PC-3 (cell line): Measurements from ENCODE around the gene PLK3. TPM values are rescaled to one million over a fixed set of nuclear protein-coding genes. Genes with fewer than 3 reads are reported as not detected.

Experiments used
- ATAC-seq: fragments of 200-7000 bp; cut with Tn5 transposase; 2 replicates; pipeline ENCODE4 v1.9.1; 2020; ENCODE audit warnings: mild to moderate bottlenecking, moderate library complexity
- BruUV-seq: library from RNA; stranded (reverse); fragments of 400-500 nt; replicated peaks from 2 replicates; lab custom pipeline; 2021; lab: Mats Ljungman, UMichigan
- CTCF ChIA-PET: fragments of 300-600 bp; sonication (Branson Sonifier 250); formaldehyde crosslinking; loops from one replicate; lab custom pipeline; 2022; ENCODE audit warnings: antibody characterized with exemption; lab: Charles Lee
- POLR2A ChIA-PET: fragments of 300-600 bp; sonication (Branson Sonifier 250); formaldehyde crosslinking; loops from one replicate; lab custom pipeline; 2022; ENCODE audit warnings: antibody characterized with exemption; ENCODE audit not compliant: unreplicated experiment; lab: Charles Lee
- DNase-seq: peaks from one replicate; pipeline ENCODE4 v3.0.0-alpha.2; 2015
- H2AFZ ChIP-seq: fragments of 300-600 bp; sonication (generic); 2 replicates; pipeline ENCODE4 v1.6.0; 2016; ENCODE audit warnings: antibody characterized with exemption, low read length
- H3F3A ChIP-seq: fragments of 300-600 bp; sonication (generic); one replicate; pipeline ENCODE4 v1.6.0; 2017; ENCODE audit warnings: antibody characterized with exemption, low read length, control low read depth, mild to moderate bottlenecking; ENCODE audit not compliant: unreplicated experiment
- H3K27ac ChIP-seq: fragments of 300-600 bp; sonication (generic); 2 replicates; pipeline ENCODE4 v1.5.1; 2016; ENCODE audit warnings: mild to moderate bottlenecking, low read length
- H3K27me3 ChIP-seq: fragments of 300-600 bp; sonication (generic); 2 replicates; pipeline ENCODE4 v1.6.1; 2016; ENCODE audit warnings: low read length, mixed read lengths
- H3K36me3 ChIP-seq: fragments of 300-600 bp; sonication (generic); 2 replicates; pipeline ENCODE4 v1.6.1; 2016; ENCODE audit warnings: low read depth, mixed run types, low read length, mixed read lengths
- H3K4me1 ChIP-seq: fragments of 300-600 bp; sonication (generic); 2 replicates; pipeline ENCODE4 v1.5.1; 2016; ENCODE audit warnings: low read length; ENCODE audit not compliant: insufficient read depth
- H3K4me2 ChIP-seq: fragments of 300-600 bp; sonication (generic); 2 replicates; pipeline ENCODE4 v1.6.0; 2016; ENCODE audit warnings: low read length
- H3K4me3 ChIP-seq: fragments of 300-600 bp; sonication (generic); 2 replicates; pipeline ENCODE4 v1.5.1; 2016; ENCODE audit warnings: mild to moderate bottlenecking, low read length, mixed read lengths
- H3K79me2 ChIP-seq: fragments of 300-600 bp; sonication (generic); 2 replicates; pipeline ENCODE4 v1.6.1; 2017; ENCODE audit warnings: low read length, mixed read lengths
- H3K9ac ChIP-seq: fragments of 300-600 bp; sonication (generic); 2 replicates; pipeline ENCODE4 v1.6.0; 2016; ENCODE audit warnings: mild to moderate bottlenecking, low read length
- H3K9me2 ChIP-seq: fragments of 300-600 bp; sonication (generic); replicated peaks from 2 replicates; pipeline ENCODE4 v1.6.1; 2016; ENCODE audit warnings: mixed run types, low read length, mixed read lengths
- H3K9me3 ChIP-seq: fragments of 300-600 bp; sonication (generic); 2 replicates; pipeline ENCODE4 v1.6.1; 2016; ENCODE audit warnings: low read length, mixed read lengths
- H4K20me1 ChIP-seq: fragments of 300-600 bp; sonication (generic); 2 replicates; pipeline ENCODE4 v1.6.1; 2016; ENCODE audit warnings: low read length, mixed read lengths
- EZH2 ChIP-seq: fragments of 300-600 bp; sonication (generic); IDR thresholded peaks from one replicate; pipeline ENCODE4 v1.6.1; 2017; ENCODE audit warnings: antibody characterized with exemption, mild to moderate bottlenecking, low read length; ENCODE audit not compliant: unreplicated experiment
- EZH2phosphoT487 ChIP-seq: fragments of 300-600 bp; sonication (generic); IDR thresholded peaks from 2 replicates; pipeline ENCODE4 v1.6.1; 2018; ENCODE audit warnings: mild to moderate bottlenecking, antibody characterized with exemption, low read length, borderline replicate concordance
- intact Hi-C: fragments of 100-400 bp; cut with micrococcal nuclease; formaldehyde crosslinking; loops from 2 replicates; pipeline ENCODE4 v1.9.0; 2023
- total RNA-seq: library from RNA; depleted of rRNA; stranded (reverse); fragments of >200 nt; gene quantifications from 2 replicates; pipeline ENCODE4 v1.2.3, GENCODE V29; 2014
- TF ChIP-seq, protein P1 (sequence below): fragments of 300-600 bp; sonication (generic); conservative IDR thresholded peaks from 2 replicates; pipeline ENCODE4 v1.5.1; 2017; ENCODE audit warnings: antibody characterized with exemption, low read depth, mild to moderate bottlenecking, low read length

The PLK3 gene
- total RNA-seq, 1 experiment from 2014 or later: 44.0 TPM

GRCh38 chr1:44775078-44775929 is 24.9 kb upstream of the PLK3 start, which contains the start of gene RPS8:
Gene RPS8 (plus strand): TSS chr1:44775540. CDS start chr1:44775597, 57 bp downstream.
- TF ChIP-seq, protein P1, sequence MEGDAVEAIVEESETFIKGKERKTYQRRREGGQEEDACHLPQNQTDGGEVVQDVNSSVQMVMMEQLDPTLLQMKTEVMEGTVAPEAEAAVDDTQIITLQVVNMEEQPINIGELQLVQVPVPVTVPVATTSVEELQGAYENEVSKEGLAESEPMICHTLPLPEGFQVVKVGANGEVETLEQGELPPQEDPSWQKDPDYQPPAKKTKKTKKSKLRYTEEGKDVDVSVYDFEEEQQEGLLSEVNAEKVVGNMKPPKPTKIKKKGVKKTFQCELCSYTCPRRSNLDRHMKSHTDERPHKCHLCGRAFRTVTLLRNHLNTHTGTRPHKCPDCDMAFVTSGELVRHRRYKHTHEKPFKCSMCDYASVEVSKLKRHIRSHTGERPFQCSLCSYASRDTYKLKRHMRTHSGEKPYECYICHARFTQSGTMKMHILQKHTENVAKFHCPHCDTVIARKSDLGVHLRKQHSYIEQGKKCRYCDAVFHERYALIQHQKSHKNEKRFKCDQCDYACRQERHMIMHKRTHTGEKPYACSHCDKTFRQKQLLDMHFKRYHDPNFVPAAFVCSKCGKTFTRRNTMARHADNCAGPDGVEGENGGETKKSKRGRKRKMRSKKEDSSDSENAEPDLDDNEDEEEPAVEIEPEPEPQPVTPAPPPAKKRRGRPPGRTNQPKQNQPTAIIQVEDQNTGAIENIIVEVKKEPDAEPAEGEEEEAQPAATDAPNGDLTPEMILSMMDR: no peak
- no peak for TF ChIP-seq EZH2
- no peak for TF ChIP-seq EZH2phosphoT487
- Histone ChIP-seq H3K27ac (peak within 1 kb of the TSS; percentile 63), H3K27me3 (no peaks in the 10 kb centered on the region), H3K9me2 (no peaks in the 10 kb centered on the region), H3F3A (no peaks in the 10 kb centered on the region), H3K4me2 (peak within 1 kb of the TSS; percentile 91), H3K4me1 (peaks cover 15% of the 10 kb centered on the region), H4K20me1 (peaks cover 40% of the 10 kb centered on the region), H3K36me3 (peaks cover 43% of the 10 kb centered on the region), H2AFZ (peak within 1 kb of the TSS; percentile 81), H3K9ac (peak within 1 kb of the TSS; percentile 98), H3K9me3 (no peaks in the 10 kb centered on the region), H3K79me2 (peaks cover 46% of the 10 kb centered on the region), H3K4me3 (peak within 1 kb of the TSS; percentile 89)
- ChIA-PET CTCF (interaction anchor here (0.5 kb wide), 1 partner anchor 34 kb away, joined by 8 read pairs; no protein-coding TSS in a partner anchor), POLR2A (interaction anchor here (0.6 to 1.6 kb wide), 4 partner anchors 25 to 1264 kb away, joined by 3 to 6 read pairs (median 3); partner anchors contain the start of gene PLK3)
- intact Hi-C loops: loop anchor here (2.0 kb wide), 1 partner anchor 45 kb away; the partner anchor contains the start of gene RNU5D-1
- BruUV-seq: TSS peak; percentile 96
- peak; percentile 83 for ATAC-seq
- peak; percentile 95 for DNase-seq

- BruUV-seq: TSS peak; percentile 52
- Histone ChIP-seq H3K4me2 (peak overlapping the region; percentile 91), H4K20me1 (peaks cover 40% of the 10 kb centered on the region), H3F3A (peaks cover 4% of the 10 kb centered on the region), H3K4me3 (peak overlapping the region; percentile 89), H3K36me3 (peaks cover 51% of the 10 kb centered on the region), H3K27ac (peak overlapping the region; percentile 63), H3K4me1 (peaks cover 15% of the 10 kb centered on the region), H3K9ac (peak overlapping the region; percentile 98), H3K27me3 (no peaks in the 10 kb centered on the region), H2AFZ (no peak overlapping the region), H3K9me3 (no peaks in the 10 kb centered on the region), H3K9me2 (no peaks in the 10 kb centered on the region), H3K79me2 (peaks cover 46% of the 10 kb centered on the region)
- TF ChIP-seq, protein P1: no peak
- TF ChIP-seq EZH2phosphoT487: no peak
- no peak for TF ChIP-seq EZH2
- POLR2A ChIA-PET: interaction anchor here (0.5 to 1.6 kb wide), 4 partner anchors 24 to 1263 kb away, joined by 3 to 6 read pairs (median 3); partner anchors contain the start of gene PLK3
- peak; percentile 17 for DNase-seq
- intact Hi-C loops: loop anchor here (2.0 kb wide), 1 partner anchor 45 kb away; the partner anchor contains the start of gene RNU5D-1
- peak; percentile 14; the same call in 1 of the 2 replicates for ATAC-seq
- CTCF ChIA-PET: interaction anchor here (0.5 kb wide), 1 partner anchor 35 kb away, joined by 8 read pairs; no protein-coding TSS in a partner anchor
Observed at GRCh38 chr1:44775930-44776729, 24.0 kb upstream of the PLK3 start.
